WTC11 (cell line): ENCODE results near the gene LHFPL6. TPM values are rescaled to one million over a fixed set of nuclear protein-coding genes. Genes with fewer than 3 reads are reported as not detected.

Experiments
- ATAC-seq: fragments of 200-7000 bp; cut with Tn5 transposase; 2 replicates; pipeline ENCODE4 v1.10.0; 2021; ENCODE audit warnings: mild to moderate bottlenecking, moderate library complexity
- CTCF ChIA-PET: fragments of 300-600 bp; sonication (Branson Sonifier 250); formaldehyde crosslinking; loops from one replicate; lab custom pipeline; 2021; ENCODE audit warnings: antibody characterized with exemption; lab: Charles Lee
- POLR2A ChIA-PET: fragments of 350-600 bp; sonication (Branson Sonifier 250); formaldehyde crosslinking; loops from one replicate; lab custom pipeline; 2021; ENCODE audit warnings: antibody characterized with exemption; lab: Charles Lee
- DNase-seq: peaks from one replicate; pipeline ENCODE4 v3.0.0; 2021; ENCODE audit warnings: low spot score
- H3K27ac Mint-ChIP-seq: 2 replicates; pipeline ENCODE4 v1.8.0; 2021; ENCODE audit warnings: mixed read lengths
- H3K27me3 Mint-ChIP-seq: 2 replicates; pipeline ENCODE4 v1.8.0; 2021; ENCODE audit warnings: low read depth, mild to moderate bottlenecking, moderate library complexity, mixed read lengths
- H3K36me3 Mint-ChIP-seq: 2 replicates; pipeline ENCODE4 v1.8.0; 2021; ENCODE audit warnings: mixed read lengths
- H3K4me1 Mint-ChIP-seq: 2 replicates; pipeline ENCODE4 v1.8.0; 2022; ENCODE audit warnings: mixed read lengths
- H3K4me3 Mint-ChIP-seq: 2 replicates; pipeline ENCODE4 v1.8.0; 2021; ENCODE audit warnings: mild to moderate bottlenecking, moderate library complexity, mixed read lengths
- H3K9me3 Mint-ChIP-seq: 2 replicates; pipeline ENCODE4 v1.8.0; 2021; ENCODE audit warnings: mixed read lengths
- ELF4 ChIP-seq: sonication (generic); formaldehyde crosslinking; IDR thresholded peaks from 2 replicates; pipeline ENCODE4 v1.8.1; 2022; ENCODE audit warnings: low read depth, mild to moderate bottlenecking, moderate library complexity, missing genetic modification reagents
- ESRRA ChIP-seq: sonication (generic); formaldehyde crosslinking; IDR thresholded peaks from 2 replicates; pipeline ENCODE4 v1.8.1; 2022; ENCODE audit warnings: mild to moderate bottlenecking, missing genetic modification reagents, borderline replicate concordance
- FOXP1 ChIP-seq: sonication (generic); formaldehyde crosslinking; IDR thresholded peaks from 2 replicates; pipeline ENCODE4 v1.8.0; 2022; ENCODE audit warnings: missing genetic modification reagents, mild to moderate bottlenecking, moderate library complexity, borderline replicate concordance
- GTF2I ChIP-seq: fragments of 250-450 bp; sonication (Bioruptor Pico); conservative IDR thresholded peaks from 2 replicates; pipeline ENCODE4 v1.4.0; 2021; ENCODE audit warnings: mild to moderate bottlenecking
- PRRX2 ChIP-seq: fragments of 250-450 bp; sonication (Bioruptor Pico); IDR thresholded peaks from 2 replicates; pipeline ENCODE4 v1.8.0; 2021; ENCODE audit warnings: mild to moderate bottlenecking
- SMAD4 ChIP-seq: sonication (generic); formaldehyde crosslinking; IDR thresholded peaks from 2 replicates; pipeline ENCODE4 v1.8.0; 2022; ENCODE audit warnings: mild to moderate bottlenecking, missing genetic modification reagents
- TEAD1 ChIP-seq: sonication (generic); formaldehyde crosslinking; IDR thresholded peaks from 2 replicates; pipeline ENCODE4 v1.8.0; 2022; ENCODE audit warnings: mild to moderate bottlenecking, missing genetic modification reagents
- TEAD4 ChIP-seq: sonication (generic); formaldehyde crosslinking; IDR thresholded peaks from 2 replicates; pipeline ENCODE4 v1.8.0; 2022; ENCODE audit warnings: mild to moderate bottlenecking, missing genetic modification reagents
- ZNF219 ChIP-seq: sonication (generic); formaldehyde crosslinking; IDR thresholded peaks from 2 replicates; pipeline ENCODE4 v1.8.0; 2023; ENCODE audit warnings: missing genetic modification reagents, mild to moderate bottlenecking, borderline replicate concordance
- ZNF317 ChIP-seq: sonication (generic); formaldehyde crosslinking; IDR thresholded peaks from 2 replicates; pipeline ENCODE4 v1.8.1; 2023; ENCODE audit warnings: low read depth, mild to moderate bottlenecking, moderate library complexity, missing genetic modification reagents, borderline replicate concordance
- total RNA-seq: library from RNA; stranded (reverse); gene quantifications from 3 replicates; pipeline ENCODE4 v1.2.3, GENCODE V29; 2021
- TF ChIP-seq, protein P1 (sequence below): sonication (generic); formaldehyde crosslinking; IDR thresholded peaks from 2 replicates; pipeline ENCODE4 v1.8.0; 2022; ENCODE audit warnings: mild to moderate bottlenecking, missing genetic modification reagents
- TF ChIP-seq, protein P2 (sequence below): sonication (generic); formaldehyde crosslinking; IDR thresholded peaks from 2 replicates; pipeline ENCODE4 v1.8.1; 2022; ENCODE audit warnings: low read depth, mild to moderate bottlenecking, moderate library complexity, missing genetic modification reagents, borderline replicate concordance
- TF ChIP-seq, protein P3 (sequence below): fragments of 200-600 bp; IDR thresholded peaks from 2 replicates; pipeline ENCODE4 v1.8.0; 2022; ENCODE audit warnings: antibody characterized with exemption
- TF ChIP-seq, protein P4 (sequence below): fragments of 250-450 bp; sonication (Bioruptor Pico); IDR thresholded peaks from 2 replicates; pipeline ENCODE4 v1.9.0; 2021; ENCODE audit warnings: mild to moderate bottlenecking
- TF ChIP-seq, protein P5 (sequence below): sonication (generic); formaldehyde crosslinking; IDR thresholded peaks from 2 replicates; pipeline ENCODE4 v1.8.1; 2023; ENCODE audit warnings: mild to moderate bottlenecking, moderate library complexity, missing genetic modification reagents
- TF ChIP-seq, protein P6 (sequence below): fragments of 250-450 bp; sonication (Bioruptor Pico); IDR thresholded peaks from 2 replicates; pipeline ENCODE4 v1.9.0; 2021; ENCODE audit warnings: mild to moderate bottlenecking, borderline replicate concordance
- TF ChIP-seq, protein P7 (sequence below): fragments of 250-450 bp; sonication (Bioruptor Pico); IDR thresholded peaks from 2 replicates; pipeline ENCODE4 v1.8.0; 2021; ENCODE audit warnings: mild to moderate bottlenecking
- TF ChIP-seq, protein P8 (sequence below): fragments of 250-450 bp; sonication (Bioruptor Pico); IDR thresholded peaks from 2 replicates; pipeline ENCODE4 v2.1.2; 2022; ENCODE audit warnings: mild to moderate bottlenecking, moderate library complexity

LHFPL6 gene
- total RNA-seq, 1 experiment from 2014 or later, result 4.5 TPM

DNA sequence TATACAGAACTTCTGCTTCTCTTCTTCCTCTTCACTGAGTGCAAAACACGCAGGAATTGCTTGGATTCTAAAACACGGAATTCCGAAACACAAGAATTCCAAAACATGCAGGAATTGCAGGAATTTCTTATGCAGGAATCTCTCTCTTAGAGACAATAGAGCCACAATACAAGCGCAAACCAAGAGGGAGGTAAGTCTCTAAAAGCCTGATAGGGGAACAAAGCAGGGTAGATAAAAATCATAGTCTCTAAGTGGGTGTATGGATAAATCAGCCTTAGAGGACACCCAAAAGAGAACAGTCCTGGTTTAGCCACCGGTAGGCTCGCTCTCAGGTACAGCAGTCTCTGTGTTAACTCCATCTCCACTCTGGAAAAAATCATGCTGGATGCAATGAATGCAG is 112.9 kb downstream of the LHFPL6 start:
- ATAC-seq, result peak; percentile 89
- Mint-ChIP-seq H3K27me3 (peaks cover 30% of the 10 kb centered on the region), H3K4me1 (peaks cover 80% of the 10 kb centered on the region), H3K9me3 (no peaks in the 10 kb centered on the region), H3K27ac (peak overlapping the region; percentile 94), H3K36me3 (no peaks in the 10 kb centered on the region), H3K4me3 (peak overlapping the region; percentile 38)
- TF ChIP-seq, protein P1, sequence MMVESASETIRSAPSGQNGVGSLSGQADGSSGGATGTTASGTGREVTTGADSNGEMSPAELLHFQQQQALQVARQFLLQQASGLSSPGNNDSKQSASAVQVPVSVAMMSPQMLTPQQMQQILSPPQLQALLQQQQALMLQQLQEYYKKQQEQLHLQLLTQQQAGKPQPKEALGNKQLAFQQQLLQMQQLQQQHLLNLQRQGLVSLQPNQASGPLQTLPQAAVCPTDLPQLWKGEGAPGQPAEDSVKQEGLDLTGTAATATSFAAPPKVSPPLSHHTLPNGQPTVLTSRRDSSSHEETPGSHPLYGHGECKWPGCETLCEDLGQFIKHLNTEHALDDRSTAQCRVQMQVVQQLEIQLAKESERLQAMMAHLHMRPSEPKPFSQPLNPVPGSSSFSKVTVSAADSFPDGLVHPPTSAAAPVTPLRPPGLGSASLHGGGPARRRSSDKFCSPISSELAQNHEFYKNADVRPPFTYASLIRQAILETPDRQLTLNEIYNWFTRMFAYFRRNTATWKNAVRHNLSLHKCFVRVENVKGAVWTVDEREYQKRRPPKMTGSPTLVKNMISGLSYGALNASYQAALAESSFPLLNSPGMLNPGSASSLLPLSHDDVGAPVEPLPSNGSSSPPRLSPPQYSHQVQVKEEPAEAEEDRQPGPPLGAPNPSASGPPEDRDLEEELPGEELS, result 0 out of 2 replicates have a peak, but pooled peaks have one; percentile 15
- TF ChIP-seq, protein P2, sequence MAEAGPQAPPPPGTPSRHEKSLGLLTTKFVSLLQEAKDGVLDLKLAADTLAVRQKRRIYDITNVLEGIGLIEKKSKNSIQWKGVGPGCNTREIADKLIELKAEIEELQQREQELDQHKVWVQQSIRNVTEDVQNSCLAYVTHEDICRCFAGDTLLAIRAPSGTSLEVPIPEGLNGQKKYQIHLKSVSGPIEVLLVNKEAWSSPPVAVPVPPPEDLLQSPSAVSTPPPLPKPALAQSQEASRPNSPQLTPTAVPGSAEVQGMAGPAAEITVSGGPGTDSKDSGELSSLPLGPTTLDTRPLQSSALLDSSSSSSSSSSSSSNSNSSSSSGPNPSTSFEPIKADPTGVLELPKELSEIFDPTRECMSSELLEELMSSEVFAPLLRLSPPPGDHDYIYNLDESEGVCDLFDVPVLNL (CRISPR knock-in tag), result no peak
- TF ChIP-seq ESRRA (no peak), TEAD4 (CRISPR knock-in tag) (peak; percentile 89), FOXP1 (CRISPR knock-in tag) (no peak), TEAD1 (peak; percentile 92; the same call in 1 of the 2 replicates)
- ChIA-PET POLR2A (no interaction called here), CTCF (interaction anchor here (0.8 kb wide), 1 partner anchor 12 kb away, joined by 3 read pairs; no protein-coding TSS in a partner anchor)
- no peak for DNase-seq

DNA sequence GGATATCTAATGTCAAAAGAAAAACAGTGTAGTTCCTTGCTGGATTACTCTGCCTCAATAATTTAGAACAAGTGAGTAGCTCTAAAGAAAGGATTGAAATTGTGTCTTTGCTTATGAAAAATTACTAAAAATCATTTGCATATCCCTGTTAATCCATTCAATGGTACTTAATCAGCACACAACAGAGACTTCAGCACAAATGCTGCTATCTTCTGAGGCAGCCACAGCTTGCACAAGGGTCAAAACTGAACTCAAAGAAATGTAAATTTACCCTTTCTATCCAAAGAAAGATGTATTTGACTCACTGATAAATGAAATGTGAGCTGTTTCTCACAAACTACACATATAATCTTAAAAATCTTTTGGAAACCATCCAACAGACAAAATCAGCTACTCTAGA is 116.2 kb downstream of the LHFPL6 start:
- peaks cover 81% of the 10 kb centered on the region for H3K4me1 Mint-ChIP-seq
- H3K36me3 Mint-ChIP-seq, result no peaks in the 10 kb centered on the region
- H3K4me3 Mint-ChIP-seq, result no peak overlapping the region
- ChIA-PET POLR2A (no interaction called here), CTCF (no interaction called here)
- H3K27me3 Mint-ChIP-seq, result peaks cover 23% of the 10 kb centered on the region
- no peak for ATAC-seq
- no peak for TF ChIP-seq GTF2I
- no peak for TF ChIP-seq SMAD4 (CRISPR knock-in tag)
- TF ChIP-seq, protein P3, sequence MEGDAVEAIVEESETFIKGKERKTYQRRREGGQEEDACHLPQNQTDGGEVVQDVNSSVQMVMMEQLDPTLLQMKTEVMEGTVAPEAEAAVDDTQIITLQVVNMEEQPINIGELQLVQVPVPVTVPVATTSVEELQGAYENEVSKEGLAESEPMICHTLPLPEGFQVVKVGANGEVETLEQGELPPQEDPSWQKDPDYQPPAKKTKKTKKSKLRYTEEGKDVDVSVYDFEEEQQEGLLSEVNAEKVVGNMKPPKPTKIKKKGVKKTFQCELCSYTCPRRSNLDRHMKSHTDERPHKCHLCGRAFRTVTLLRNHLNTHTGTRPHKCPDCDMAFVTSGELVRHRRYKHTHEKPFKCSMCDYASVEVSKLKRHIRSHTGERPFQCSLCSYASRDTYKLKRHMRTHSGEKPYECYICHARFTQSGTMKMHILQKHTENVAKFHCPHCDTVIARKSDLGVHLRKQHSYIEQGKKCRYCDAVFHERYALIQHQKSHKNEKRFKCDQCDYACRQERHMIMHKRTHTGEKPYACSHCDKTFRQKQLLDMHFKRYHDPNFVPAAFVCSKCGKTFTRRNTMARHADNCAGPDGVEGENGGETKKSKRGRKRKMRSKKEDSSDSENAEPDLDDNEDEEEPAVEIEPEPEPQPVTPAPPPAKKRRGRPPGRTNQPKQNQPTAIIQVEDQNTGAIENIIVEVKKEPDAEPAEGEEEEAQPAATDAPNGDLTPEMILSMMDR, result no peak
- TF ChIP-seq, protein P4, sequence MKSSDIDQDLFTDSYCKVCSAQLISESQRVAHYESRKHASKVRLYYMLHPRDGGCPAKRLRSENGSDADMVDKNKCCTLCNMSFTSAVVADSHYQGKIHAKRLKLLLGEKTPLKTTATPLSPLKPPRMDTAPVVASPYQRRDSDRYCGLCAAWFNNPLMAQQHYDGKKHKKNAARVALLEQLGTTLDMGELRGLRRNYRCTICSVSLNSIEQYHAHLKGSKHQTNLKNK (CRISPR knock-in tag), result no peak
- TF ChIP-seq, protein P5, sequence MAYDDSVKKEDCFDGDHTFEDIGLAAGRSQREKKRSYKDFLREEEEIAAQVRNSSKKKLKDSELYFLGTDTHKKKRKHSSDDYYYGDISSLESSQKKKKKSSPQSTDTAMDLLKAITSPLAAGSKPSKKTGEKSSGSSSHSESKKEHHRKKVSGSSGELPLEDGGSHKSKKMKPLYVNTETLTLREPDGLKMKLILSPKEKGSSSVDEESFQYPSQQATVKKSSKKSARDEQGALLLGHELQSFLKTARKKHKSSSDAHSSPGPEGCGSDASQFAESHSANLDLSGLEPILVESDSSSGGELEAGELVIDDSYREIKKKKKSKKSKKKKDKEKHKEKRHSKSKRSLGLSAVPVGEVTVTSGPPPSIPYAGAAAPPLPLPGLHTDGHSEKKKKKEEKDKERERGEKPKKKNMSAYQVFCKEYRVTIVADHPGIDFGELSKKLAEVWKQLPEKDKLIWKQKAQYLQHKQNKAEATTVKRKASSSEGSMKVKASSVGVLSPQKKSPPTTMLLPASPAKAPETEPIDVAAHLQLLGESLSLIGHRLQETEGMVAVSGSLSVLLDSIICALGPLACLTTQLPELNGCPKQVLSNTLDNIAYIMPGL (CRISPR knock-in tag), result no peak
- no peak for TF ChIP-seq ELF4 (CRISPR knock-in tag)
- TF ChIP-seq PRRX2, result no peak
- TF ChIP-seq, protein P6, sequence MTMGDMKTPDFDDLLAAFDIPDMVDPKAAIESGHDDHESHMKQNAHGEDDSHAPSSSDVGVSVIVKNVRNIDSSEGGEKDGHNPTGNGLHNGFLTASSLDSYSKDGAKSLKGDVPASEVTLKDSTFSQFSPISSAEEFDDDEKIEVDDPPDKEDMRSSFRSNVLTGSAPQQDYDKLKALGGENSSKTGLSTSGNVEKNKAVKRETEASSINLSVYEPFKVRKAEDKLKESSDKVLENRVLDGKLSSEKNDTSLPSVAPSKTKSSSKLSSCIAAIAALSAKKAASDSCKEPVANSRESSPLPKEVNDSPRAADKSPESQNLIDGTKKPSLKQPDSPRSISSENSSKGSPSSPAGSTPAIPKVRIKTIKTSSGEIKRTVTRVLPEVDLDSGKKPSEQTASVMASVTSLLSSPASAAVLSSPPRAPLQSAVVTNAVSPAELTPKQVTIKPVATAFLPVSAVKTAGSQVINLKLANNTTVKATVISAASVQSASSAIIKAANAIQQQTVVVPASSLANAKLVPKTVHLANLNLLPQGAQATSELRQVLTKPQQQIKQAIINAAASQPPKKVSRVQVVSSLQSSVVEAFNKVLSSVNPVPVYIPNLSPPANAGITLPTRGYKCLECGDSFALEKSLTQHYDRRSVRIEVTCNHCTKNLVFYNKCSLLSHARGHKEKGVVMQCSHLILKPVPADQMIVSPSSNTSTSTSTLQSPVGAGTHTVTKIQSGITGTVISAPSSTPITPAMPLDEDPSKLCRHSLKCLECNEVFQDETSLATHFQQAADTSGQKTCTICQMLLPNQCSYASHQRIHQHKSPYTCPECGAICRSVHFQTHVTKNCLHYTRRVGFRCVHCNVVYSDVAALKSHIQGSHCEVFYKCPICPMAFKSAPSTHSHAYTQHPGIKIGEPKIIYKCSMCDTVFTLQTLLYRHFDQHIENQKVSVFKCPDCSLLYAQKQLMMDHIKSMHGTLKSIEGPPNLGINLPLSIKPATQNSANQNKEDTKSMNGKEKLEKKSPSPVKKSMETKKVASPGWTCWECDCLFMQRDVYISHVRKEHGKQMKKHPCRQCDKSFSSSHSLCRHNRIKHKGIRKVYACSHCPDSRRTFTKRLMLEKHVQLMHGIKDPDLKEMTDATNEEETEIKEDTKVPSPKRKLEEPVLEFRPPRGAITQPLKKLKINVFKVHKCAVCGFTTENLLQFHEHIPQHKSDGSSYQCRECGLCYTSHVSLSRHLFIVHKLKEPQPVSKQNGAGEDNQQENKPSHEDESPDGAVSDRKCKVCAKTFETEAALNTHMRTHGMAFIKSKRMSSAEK (CRISPR knock-in tag), result no peak
- no peak for TF ChIP-seq ZNF219 (CRISPR knock-in tag)
- TF ChIP-seq, protein P7, sequence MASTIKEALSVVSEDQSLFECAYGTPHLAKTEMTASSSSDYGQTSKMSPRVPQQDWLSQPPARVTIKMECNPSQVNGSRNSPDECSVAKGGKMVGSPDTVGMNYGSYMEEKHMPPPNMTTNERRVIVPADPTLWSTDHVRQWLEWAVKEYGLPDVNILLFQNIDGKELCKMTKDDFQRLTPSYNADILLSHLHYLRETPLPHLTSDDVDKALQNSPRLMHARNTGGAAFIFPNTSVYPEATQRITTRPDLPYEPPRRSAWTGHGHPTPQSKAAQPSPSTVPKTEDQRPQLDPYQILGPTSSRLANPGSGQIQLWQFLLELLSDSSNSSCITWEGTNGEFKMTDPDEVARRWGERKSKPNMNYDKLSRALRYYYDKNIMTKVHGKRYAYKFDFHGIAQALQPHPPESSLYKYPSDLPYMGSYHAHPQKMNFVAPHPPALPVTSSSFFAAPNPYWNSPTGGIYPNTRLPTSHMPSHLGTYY, result no peak
- TF ChIP-seq ZNF317 (CRISPR knock-in tag), result no peak
- TF ChIP-seq, protein P8, sequence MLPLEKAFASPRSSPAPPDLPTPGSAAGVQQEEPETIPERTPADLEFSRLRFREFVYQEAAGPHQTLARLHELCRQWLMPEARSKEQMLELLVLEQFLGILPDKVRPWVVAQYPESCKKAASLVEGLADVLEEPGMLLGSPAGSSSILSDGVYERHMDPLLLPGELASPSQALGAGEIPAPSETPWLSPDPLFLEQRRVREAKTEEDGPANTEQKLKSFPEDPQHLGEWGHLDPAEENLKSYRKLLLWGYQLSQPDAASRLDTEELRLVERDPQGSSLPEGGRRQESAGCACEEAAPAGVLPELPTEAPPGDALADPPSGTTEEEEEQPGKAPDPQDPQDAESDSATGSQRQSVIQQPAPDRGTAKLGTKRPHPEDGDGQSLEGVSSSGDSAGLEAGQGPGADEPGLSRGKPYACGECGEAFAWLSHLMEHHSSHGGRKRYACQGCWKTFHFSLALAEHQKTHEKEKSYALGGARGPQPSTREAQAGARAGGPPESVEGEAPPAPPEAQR (CRISPR knock-in tag), result no peak
- no peaks in the 10 kb centered on the region for H3K9me3 Mint-ChIP-seq
- no peak for DNase-seq
- H3K27ac Mint-ChIP-seq, result no peak overlapping the region
